HCT116 (cell line): ENCODE results near the gene SUPT3H. TPM values are rescaled to one million over a fixed set of nuclear protein-coding genes. Genes with fewer than 3 reads are reported as not detected.

ENCODE experiments used
- ATAC-seq: fragments of 200-7000 bp; cut with Tn5 transposase; 2 replicates; pipeline ENCODE4 v1.9.1; 2020; ENCODE audit warnings: mild to moderate bottlenecking, moderate library complexity
- BruUV-seq: library from RNA; stranded (reverse); fragments of 400-500 nt; replicated peaks from 2 replicates; lab custom pipeline; 2021; lab: Mats Ljungman, UMichigan
- CTCF ChIA-PET: fragments of 300-600 bp; sonication (Branson Sonifier 250); formaldehyde crosslinking; loops from one replicate; lab custom pipeline; 2021; ENCODE audit warnings: antibody characterized with exemption; lab: Charles Lee
- POLR2A ChIA-PET: fragments of 300-600, 350-600 bp; sonication (Branson Sonifier 250); formaldehyde crosslinking; loops from one replicate; lab custom pipeline; 2021; ENCODE audit warnings: antibody characterized with exemption; lab: Charles Lee
- RAD21 ChIA-PET, 2 experiments: fragments of 300-600 bp; sonication (Branson Sonifier 250); formaldehyde crosslinking; loops; one replicate each; lab custom pipeline; 2023; ENCODE audit warnings: low total read pairs in 2 of 2; ENCODE audit not compliant: uncharacterized antibody in 2 of 2, unreplicated experiment in 2 of 2, low non-redundant PET in 1 of 2; lab: Charles Lee
- DNase-seq: peaks from one replicate; pipeline ENCODE4 v3.0.0-alpha.2; 2010; ENCODE audit warnings: low read depth, low spot score
- H2AFZ ChIP-seq: fragments of 200-600 bp; shearing (Covaris generic), sonication (generic); 2 replicates; pipeline ENCODE4 v1.6.1; 2017; ENCODE audit warnings: low read depth, mixed run types, mixed read lengths, antibody characterized with exemption, low read length; ENCODE audit not compliant: poor library complexity, severe bottlenecking
- H3K27ac ChIP-seq: 2 replicates; pipeline ENCODE4 v1.5.1; 2012; ENCODE audit warnings: low read depth, low read length
- H3K27me3 ChIP-seq: fragments of 200-600 bp; sonication (generic); 2 replicates; pipeline ENCODE4 v1.6.1; 2016; ENCODE audit warnings: mixed run types, low read length, mixed read lengths; ENCODE audit not compliant: insufficient read depth
- H3K36me3 ChIP-seq, 2 experiments: fragments of 200-500 bp in 1 of 2; fragments of 200-600 bp in 1 of 2; sonication (Bioruptor generic) in 1 of 2; sonication (generic) in 1 of 2; 2 replicates each; pipeline versions ENCODE4 v1.5.1 to v1.6.1; 2014 to 2016; ENCODE audit warnings: low read length in 2 of 2, inconsistent platforms in 1 of 2, mixed read lengths in 1 of 2, mixed run types in 1 of 2; ENCODE audit not compliant: insufficient read depth in 2 of 2, control insufficient read depth in 1 of 2
- H3K4me1 ChIP-seq, 2 experiments: fragments of 200-600 bp in 1 of 2; sonication (generic) in 1 of 2; 2 replicates each; pipeline versions ENCODE4 v1.5.1 to v1.6.1; 2012 to 2017; ENCODE audit warnings: low read length in 2 of 2, inconsistent platforms in 1 of 2, mild to moderate bottlenecking in 1 of 2, mixed read lengths in 1 of 2, mixed run types in 1 of 2, moderate library complexity in 1 of 2; ENCODE audit not compliant: insufficient read depth in 2 of 2, control insufficient read depth in 1 of 2
- H3K4me2 ChIP-seq: fragments of 200-600 bp; sonication (generic); 2 replicates; pipeline ENCODE4 v1.6.1; 2017; ENCODE audit warnings: mixed run types, low read length, mixed read lengths
- H3K4me3 ChIP-seq, 2 experiments: fragments of 200-600 bp in 1 of 2; sonication (generic) in 1 of 2; replicated peaks in 1 of 2; 2 replicates each; pipeline ENCODE4 v1.5.1; 2011 to 2016; ENCODE audit warnings: low read length in 2 of 2, control low read depth in 1 of 2, low read depth in 1 of 2, mild to moderate bottlenecking in 1 of 2, mixed read lengths in 1 of 2, mixed run types in 1 of 2
- H3K79me2 ChIP-seq: fragments of 200-600 bp; sonication (generic); 2 replicates; pipeline ENCODE4 v1.6.1; 2017; ENCODE audit warnings: mild to moderate bottlenecking, mixed run types, low read length, moderate library complexity, mixed read lengths; ENCODE audit not compliant: insufficient read depth
- H3K9ac ChIP-seq: fragments of 200-600 bp; sonication (generic); 2 replicates; pipeline ENCODE4 v1.6.1; 2016; ENCODE audit warnings: low read length, mixed read lengths
- H3K9me2 ChIP-seq: fragments of 200-600 bp; sonication (generic), shearing (Covaris generic); 2 replicates; pipeline ENCODE4 v1.6.1; 2017; ENCODE audit warnings: mixed run types, mild to moderate bottlenecking, moderate library complexity; ENCODE audit not compliant: insufficient read depth
- H3K9me3 ChIP-seq, 2 experiments: fragments of 200-500 bp in 1 of 2; fragments of 200-600 bp in 1 of 2; sonication (Bioruptor generic) in 1 of 2; sonication (generic) in 1 of 2; 2 replicates each; pipeline ENCODE4 v1.6.1; 2014 to 2017; ENCODE audit warnings: low read length in 2 of 2, mixed read lengths in 2 of 2, inconsistent platforms in 1 of 2, low read depth in 1 of 2, mild to moderate bottlenecking in 1 of 2, mixed run types in 1 of 2, moderate library complexity in 1 of 2; ENCODE audit not compliant: control insufficient read depth in 1 of 2, insufficient read depth in 1 of 2
- H4K20me1 ChIP-seq: fragments of 200-600 bp; sonication (generic), shearing (Covaris generic); 2 replicates; pipeline ENCODE4 v1.6.1; 2017; ENCODE audit warnings: mixed run types, mild to moderate bottlenecking, moderate library complexity; ENCODE audit not compliant: insufficient read depth
- CEBPB ChIP-seq: IDR thresholded peaks from 2 replicates; pipeline ENCODE4 v1.6.1; 2012; ENCODE audit warnings: low read depth
- EZH2phosphoT487 ChIP-seq: fragments of 200-600 bp; IDR thresholded peaks from 2 replicates; pipeline ENCODE4 v1.6.1; 2018; ENCODE audit warnings: antibody characterized with exemption, borderline replicate concordance
- JUND ChIP-seq: IDR thresholded peaks from 2 replicates; pipeline ENCODE4 v1.6.1; 2012
- REST ChIP-seq: IDR thresholded peaks from 2 replicates; pipeline ENCODE4 v1.6.1; 2012; ENCODE audit warnings: low read depth
- SP1 ChIP-seq: IDR thresholded peaks from 2 replicates; pipeline ENCODE4 v1.6.1; 2012; ENCODE audit warnings: low read depth
- YY1 ChIP-seq: IDR thresholded peaks from 2 replicates; pipeline ENCODE4 v1.6.1; 2011; ENCODE audit warnings: low read length, low read depth, moderate library complexity, mild to moderate bottlenecking; ENCODE audit not compliant: insufficient replicate concordance; ENCODE audit errors: extremely low read depth
- intact Hi-C: fragments of 100-400 bp; cut with micrococcal nuclease; formaldehyde crosslinking; loops from 2 replicates; pipeline ENCODE4 v1.10.0; 2022
- total RNA-seq: library from RNA; stranded (reverse); gene quantifications from one replicate; pipeline ENCODE4 v1.2.1, GENCODE V29; 2021; ENCODE audit not compliant: unreplicated experiment

SUPT3H gene
- total RNA-seq, 1 experiment from 2014 or later: 7.4 TPM

- H3K4me2 ChIP-seq: peak overlapping the region; percentile 100
- peaks cover 8 to 34% of the 10 kb centered on the region in 2 experiments for H3K4me1 ChIP-seq
- no peak for TF ChIP-seq CEBPB
- no peak for TF ChIP-seq SP1
- no peak for TF ChIP-seq JUND
- no peak for TF ChIP-seq EZH2phosphoT487
- no peak for TF ChIP-seq REST
- no peak for TF ChIP-seq YY1
- TF ChIP-seq, all 23 proteins: peak for 0
- H3K9ac ChIP-seq: no peak overlapping the region
- RAD21 ChIA-PET: no interaction called here
- no peaks in the 10 kb centered on the region for H3K36me3 ChIP-seq
- peaks cover 18% of the 10 kb centered on the region for H3K27me3 ChIP-seq
- H2AFZ ChIP-seq: no peak overlapping the region
- ATAC-seq (no peak), DNase-seq (no peak)
- H3K9me2 ChIP-seq: no peaks in the 10 kb centered on the region
- intact Hi-C loops: loop anchor here (5.0 kb wide), 1 partner anchor 498 kb away; no protein-coding TSS in a partner anchor
- no TSS peak for BruUV-seq
- CTCF ChIA-PET: no interaction called here
- POLR2A ChIA-PET: no interaction called here
- H4K20me1 ChIP-seq: no peaks in the 10 kb centered on the region
- no peak overlapping the region for H3K27ac ChIP-seq
- no peak overlapping the region for H3K4me3 ChIP-seq
- H3K79me2 ChIP-seq: no peaks in the 10 kb centered on the region
- H3K9me3 ChIP-seq: no peaks in the 10 kb centered on the region
Measured at GRCh38 chr6:45423824-45424450, 46.2 kb upstream of the SUPT3H start.
